K562 (cell line): ENCODE results near the gene RNU6-9. TPM values are rescaled to one million over a fixed set of nuclear protein-coding genes. Genes with fewer than 3 reads are reported as not detected.
A peak's percentile ranks its signal among the peaks of the same experiment; 100 is the strongest.

Experiments
- CCNT2 ChIP-seq: IDR thresholded peaks from 2 replicates; pipeline ENCODE4 v1.6.1; 2011; ENCODE audit warnings: borderline replicate concordance, low read depth, mild to moderate bottlenecking, moderate library complexity, mixed read lengths, low read length; ENCODE audit not compliant: insufficient read length; ENCODE audit errors: extremely low read depth
- CEBPZ ChIP-seq: fragments of 150-350 bp; IDR thresholded peaks from 2 replicates; pipeline ENCODE4 v1.6.1; 2014; ENCODE audit warnings: low read depth, mild to moderate bottlenecking, low read length, borderline replicate concordance
- FOXJ2 ChIP-seq: fragments of 200-800 bp; sonication (Bioruptor generic); IDR thresholded peaks from 2 replicates; pipeline ENCODE4 v1.6.1; 2016; ENCODE audit warnings: missing genetic modification characterization, missing compliant biosample characterization
- HDAC2 ChIP-seq: fragments of 450-650 bp; IDR thresholded peaks from 2 replicates; pipeline ENCODE4 v1.6.1; 2016; ENCODE audit warnings: mild to moderate bottlenecking
- HDAC3 ChIP-seq: fragments of 450-650 bp; IDR thresholded peaks from 2 replicates; pipeline ENCODE4 v1.6.1; 2018; ENCODE audit warnings: borderline replicate concordance, mild to moderate bottlenecking, moderate library complexity; ENCODE audit not compliant: partially characterized antibody
- HDAC6 ChIP-seq: IDR thresholded peaks from 2 replicates; pipeline ENCODE4 v1.6.1; 2012; ENCODE audit warnings: low read depth, mild to moderate bottlenecking, control low read depth, inconsistent platforms, low read length, moderate library complexity
- LARP7 ChIP-seq: fragments of 450-650 bp; IDR thresholded peaks from 2 replicates; pipeline ENCODE4 v1.6.1; 2016
- PPARD ChIP-seq: fragments of 250-450 bp; sonication (Bioruptor Pico); IDR thresholded peaks from 2 replicates; pipeline ENCODE4 v1.8.0; 2022; ENCODE audit warnings: inconsistent platforms, mild to moderate bottlenecking, moderate library complexity
- PYGO2 ChIP-seq: fragments of 450-650 bp; IDR thresholded peaks from 2 replicates; pipeline ENCODE4 v1.6.1; 2016; ENCODE audit warnings: mild to moderate bottlenecking, missing genetic modification characterization, moderate library complexity, missing compliant biosample characterization
- RAD21 ChIP-seq, 2 experiments: fragments of 250-450 bp in 1 of 2; fragments of 450-650 bp in 1 of 2; sonication (Bioruptor Pico) in 1 of 2; formaldehyde crosslinking in 1 of 2; IDR thresholded peaks in 1 of 2; conservative IDR thresholded peaks in 1 of 2; 2 replicates each; pipeline versions ENCODE4 v1.4.0 to v1.8.0; 2020 to 2022; ENCODE audit warnings: mild to moderate bottlenecking in 2 of 2, moderate library complexity in 1 of 2
- TAF7 ChIP-seq: fragments of 450-650 bp; IDR thresholded peaks from 2 replicates; pipeline ENCODE4 v1.6.1; 2016; ENCODE audit warnings: missing genetic modification characterization, missing compliant biosample characterization
- TARDBP ChIP-seq: fragments of 450-650 bp; IDR thresholded peaks from 2 replicates; pipeline ENCODE4 v1.6.1; 2016
- TCFL5 ChIP-seq: fragments of 250-450 bp; sonication (Bioruptor Pico); conservative IDR thresholded peaks from 2 replicates; pipeline ENCODE4 v1.6.1; 2021; ENCODE audit warnings: mild to moderate bottlenecking, moderate library complexity, matching md5 sums
- ZBTB33 ChIP-seq: sonication (generic); formaldehyde crosslinking; IDR thresholded peaks from 2 replicates; pipeline ENCODE4 v1.8.1; 2023; ENCODE audit warnings: mild to moderate bottlenecking, missing genetic modification reagents
- ZBTB7A ChIP-seq: IDR thresholded peaks from 2 replicates; pipeline ENCODE4 v1.6.1; 2011; ENCODE audit warnings: low read depth, mild to moderate bottlenecking, low read length, moderate library complexity, borderline replicate concordance; ENCODE audit not compliant: control insufficient read depth
- ZNF134 ChIP-seq: fragments of 250-450 bp; sonication (Bioruptor Pico); conservative IDR thresholded peaks from 2 replicates; pipeline ENCODE4 v1.4.0; 2020
- ZNF174 ChIP-seq: fragments of 250-450 bp; sonication (Bioruptor Pico); IDR thresholded peaks from 2 replicates; pipeline ENCODE4 v1.4.0; 2020; ENCODE audit warnings: mild to moderate bottlenecking
- ZNF311 ChIP-seq: fragments of 250-450 bp; sonication (Bioruptor Pico); IDR thresholded peaks from 2 replicates; pipeline ENCODE4 v1.4.0; 2020; ENCODE audit warnings: mild to moderate bottlenecking, moderate library complexity
- ZNF561 ChIP-seq: fragments of 450-650 bp; formaldehyde crosslinking; conservative IDR thresholded peaks from 2 replicates; pipeline ENCODE4 v1.4.0; 2020; ENCODE audit warnings: mild to moderate bottlenecking, moderate library complexity
- polyA plus RNA-seq, 8 experiments: library from polyadenylated mRNA; depleted of rRNA in 4 of 8; stranded (reverse) in 5 of 8; unstranded in 3 of 8; fragments of >200 nt; fragmentation: Nextera tagmentation in 2 of 8; fragmentation: Illumina TruSeq in 1 of 8; extraction: Ambion mirVana in 2 of 8; extraction: Trizol in 1 of 8; gene quantifications; 2 replicates each; pipeline versions ENCODE4 v1.2.1 to v1.2.3, GENCODE V29; 2011 to 2014; ENCODE audit warnings: inconsistent platforms in 1 of 8, missing spikeins in 1 of 8
- total RNA-seq, 7 experiments: library from RNA; depleted of rRNA in 6 of 7; stranded (reverse); fragments of >200 nt in 6 of 7; fragmentation: Illumina TruSeq in 2 of 7; extraction: Trizol in 2 of 7; gene quantifications; 2 replicates each; pipeline versions ENCODE4 v1.2.1 to v1.2.3, GENCODE V29; 2011 to 2021; ENCODE audit warnings: low replicate concordance in 1 of 7
- TF ChIP-seq, protein P1 (sequence below): IDR thresholded peaks from 2 replicates; pipeline ENCODE4 v1.6.1; 2011; ENCODE audit not compliant: insufficient read length; ENCODE audit errors: extremely low read depth
- TF ChIP-seq, protein P2 (sequence below): fragments of 450-650 bp; formaldehyde crosslinking; IDR thresholded peaks from 2 replicates; pipeline ENCODE4 v1.4.0; 2020; ENCODE audit warnings: mild to moderate bottlenecking, moderate library complexity

RNU6-9 gene
- total and polyA plus RNA-seq, 9 of the 15 experiments (the other 6 are each of a cell fraction or from before 2014, with no cell fraction given), result not detected

DNA sequence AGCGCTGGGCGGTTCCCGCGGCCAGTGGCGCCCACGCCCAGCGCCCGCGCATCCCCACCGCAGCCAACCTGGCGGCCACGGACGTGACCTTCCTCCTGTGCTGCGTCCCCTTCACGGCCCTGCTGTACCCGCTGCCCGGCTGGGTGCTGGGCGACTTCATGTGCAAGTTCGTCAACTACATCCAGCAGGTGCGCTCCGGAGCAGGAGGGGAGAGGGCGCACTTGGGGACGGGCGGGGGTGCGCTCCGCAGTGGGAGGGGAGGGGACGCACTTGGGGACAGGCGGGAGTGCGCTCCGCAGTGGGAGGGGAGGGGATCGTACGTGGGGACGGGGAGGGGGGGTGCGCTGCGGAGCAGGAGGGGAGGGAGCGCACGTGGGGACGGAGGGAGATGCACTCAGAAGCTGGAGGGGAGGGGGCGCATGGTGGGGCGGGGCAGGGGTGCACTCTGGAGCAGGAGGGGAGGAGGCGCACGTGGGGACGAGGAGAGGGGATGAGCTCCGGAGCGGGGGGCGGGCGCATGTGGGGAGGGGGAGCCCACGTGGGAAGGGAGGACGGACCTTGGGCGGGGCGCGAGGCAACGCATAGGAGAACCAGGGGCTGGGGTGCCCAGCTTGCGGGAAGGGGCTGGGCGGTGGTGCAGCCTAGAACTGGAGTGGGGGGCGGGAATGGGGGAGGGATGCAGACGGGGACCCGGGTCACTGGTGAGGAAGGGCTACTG lies 25.4 kb downstream of the RNU6-9 start (continued):
- TF ChIP-seq ZBTB7A (peak; percentile 30; the same call in 1 of the 2 replicates), PPARD (CRISPR knock-in tag) (no peak), ZNF134 (CRISPR knock-in tag) (no peak), HDAC3 (no peak), TCFL5 (CRISPR knock-in tag) (no peak), ZBTB33 (CRISPR knock-in tag) (peak; percentile 81), ZNF174 (CRISPR knock-in tag) (no peak), FOXJ2 (tag) (no peak), LARP7 (no peak), RAD21 (CRISPR knock-in tag; conservative IDR thresholded peaks at IDR 0.05 in 1 of 2, IDR thresholded peaks at IDR 0.05 in 1 of 2) (no peak), ZNF561 (CRISPR knock-in tag) (no peak), HDAC6 (no peak), TARDBP (no peak), PYGO2 (tag) (no peak), TAF7 (no peak), CEBPZ (no peak), ZNF311 (CRISPR knock-in tag) (no peak), HDAC2 (no peak), CCNT2 (no peak)
- TF ChIP-seq, protein P1, sequence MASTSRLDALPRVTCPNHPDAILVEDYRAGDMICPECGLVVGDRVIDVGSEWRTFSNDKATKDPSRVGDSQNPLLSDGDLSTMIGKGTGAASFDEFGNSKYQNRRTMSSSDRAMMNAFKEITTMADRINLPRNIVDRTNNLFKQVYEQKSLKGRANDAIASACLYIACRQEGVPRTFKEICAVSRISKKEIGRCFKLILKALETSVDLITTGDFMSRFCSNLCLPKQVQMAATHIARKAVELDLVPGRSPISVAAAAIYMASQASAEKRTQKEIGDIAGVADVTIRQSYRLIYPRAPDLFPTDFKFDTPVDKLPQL, result no peak
- TF ChIP-seq, protein P2, sequence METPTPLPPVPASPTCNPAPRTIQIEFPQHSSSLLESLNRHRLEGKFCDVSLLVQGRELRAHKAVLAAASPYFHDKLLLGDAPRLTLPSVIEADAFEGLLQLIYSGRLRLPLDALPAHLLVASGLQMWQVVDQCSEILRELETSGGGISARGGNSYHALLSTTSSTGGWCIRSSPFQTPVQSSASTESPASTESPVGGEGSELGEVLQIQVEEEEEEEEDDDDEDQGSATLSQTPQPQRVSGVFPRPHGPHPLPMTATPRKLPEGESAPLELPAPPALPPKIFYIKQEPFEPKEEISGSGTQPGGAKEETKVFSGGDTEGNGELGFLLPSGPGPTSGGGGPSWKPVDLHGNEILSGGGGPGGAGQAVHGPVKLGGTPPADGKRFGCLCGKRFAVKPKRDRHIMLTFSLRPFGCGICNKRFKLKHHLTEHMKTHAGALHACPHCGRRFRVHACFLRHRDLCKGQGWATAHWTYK (CRISPR knock-in tag), result no peak
